ENCODE measurements around the gene SLC9A2.

The SLC9A2 gene

DNA sequence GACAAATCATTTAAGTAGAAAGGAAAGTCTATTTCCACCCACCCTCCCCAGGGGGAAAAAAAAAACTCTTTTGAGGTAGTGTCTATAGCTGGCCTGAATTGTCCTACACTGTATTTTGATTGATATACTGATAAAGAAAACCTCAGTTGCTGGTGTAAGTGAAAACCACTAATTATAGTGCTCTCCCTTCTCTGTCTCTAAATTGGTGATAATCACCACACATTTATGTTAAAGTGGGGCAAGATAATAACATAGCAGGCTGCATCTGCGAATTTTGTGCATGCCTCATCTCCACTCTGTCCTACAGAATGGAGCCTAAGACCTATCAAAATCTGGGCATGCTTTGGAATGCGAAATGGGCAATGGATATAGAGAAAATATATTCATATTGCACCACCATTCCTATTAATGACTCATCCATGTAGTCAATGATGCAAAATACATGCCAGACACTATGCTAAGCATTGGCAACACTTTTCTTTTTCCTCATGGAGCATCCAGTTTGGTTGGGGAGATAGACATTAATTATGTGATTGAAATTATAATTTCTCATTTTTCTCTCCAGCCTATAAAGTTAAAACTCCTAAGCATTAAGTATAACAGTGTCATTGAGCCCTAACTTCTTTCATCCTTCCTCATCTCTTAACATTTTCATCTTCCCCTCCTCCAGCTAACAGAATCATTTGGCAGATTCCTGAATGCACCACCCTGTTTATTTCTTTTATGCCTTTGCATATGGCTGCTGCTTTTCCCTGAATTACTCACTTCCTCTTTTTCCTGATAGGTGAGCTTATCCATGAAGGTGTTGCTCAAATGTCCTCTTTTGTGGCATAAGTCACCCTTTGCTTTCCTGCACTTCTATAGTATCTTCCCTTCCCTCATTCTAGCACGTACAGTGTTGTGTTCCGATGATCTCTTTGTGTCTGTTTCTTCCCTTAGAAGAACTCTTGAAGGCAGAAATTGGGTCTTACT, 58.2 kb downstream of the SLC9A2 start:
- no peak for DNase-seq

DNA sequence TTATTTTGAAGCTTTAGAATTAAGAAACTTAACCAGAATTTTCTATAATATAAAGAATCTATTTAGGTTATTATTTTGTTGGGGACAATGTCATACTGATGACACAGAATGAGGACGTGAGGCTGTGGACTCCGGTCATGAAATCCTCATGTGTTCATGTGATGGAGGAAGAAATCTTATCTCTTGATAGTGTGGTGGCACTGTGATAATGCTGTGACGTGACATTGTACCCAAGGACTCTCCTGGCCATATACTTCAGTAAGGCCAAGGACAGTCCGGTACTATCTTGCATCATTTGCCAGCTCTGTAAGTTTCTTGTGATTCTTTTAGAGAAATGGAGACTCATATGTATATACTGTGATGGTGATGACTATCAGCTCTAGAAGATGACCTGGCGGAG, 59.1 kb downstream of the SLC9A2 start:
- DNase-seq = no peak

DNA sequence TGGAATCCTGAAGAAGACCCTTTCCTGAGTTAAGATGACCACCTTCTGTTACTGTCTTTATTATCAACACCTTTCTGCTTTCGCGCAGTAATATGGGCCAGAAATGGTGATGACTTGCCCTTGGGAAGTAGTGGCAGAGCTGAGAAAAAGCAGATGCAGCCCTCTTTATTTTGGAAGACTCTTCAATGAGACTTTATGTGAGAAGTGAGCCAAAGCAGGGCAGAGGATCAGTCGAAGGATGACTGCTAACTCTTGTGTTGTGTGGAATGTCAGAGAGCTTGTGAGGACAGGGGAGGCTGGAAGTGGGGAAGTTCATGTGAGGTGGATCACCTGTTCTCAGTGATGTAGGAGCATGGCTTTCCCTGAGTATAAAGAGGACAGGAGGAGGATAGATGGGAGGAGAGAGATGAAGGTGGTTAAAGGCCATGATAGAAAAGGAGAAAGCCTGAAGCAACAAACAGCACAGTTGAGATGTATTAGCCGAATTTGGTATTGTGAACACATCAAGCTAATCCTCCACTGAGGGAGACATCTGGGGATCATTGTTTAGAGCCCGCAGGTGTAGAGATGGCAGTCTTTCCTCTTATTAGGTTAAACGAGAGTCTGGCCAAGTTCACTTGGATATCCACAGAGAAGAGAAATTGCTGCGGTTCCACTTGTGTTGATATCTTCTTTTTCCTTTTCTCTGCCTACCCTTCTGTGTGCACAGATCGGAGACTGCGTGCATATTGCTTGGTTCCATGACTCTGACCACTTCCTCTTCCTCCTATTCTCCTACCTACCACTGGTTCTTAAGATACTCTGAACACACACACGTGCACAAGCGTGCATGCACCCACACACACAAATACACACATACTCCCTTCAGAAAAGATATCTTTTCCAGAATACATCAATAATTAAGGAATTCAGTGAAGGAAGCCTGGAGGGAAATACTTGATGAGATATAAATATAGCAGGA, 67.4 kb downstream of the SLC9A2 start:
- DNase-seq = no peak

DNA sequence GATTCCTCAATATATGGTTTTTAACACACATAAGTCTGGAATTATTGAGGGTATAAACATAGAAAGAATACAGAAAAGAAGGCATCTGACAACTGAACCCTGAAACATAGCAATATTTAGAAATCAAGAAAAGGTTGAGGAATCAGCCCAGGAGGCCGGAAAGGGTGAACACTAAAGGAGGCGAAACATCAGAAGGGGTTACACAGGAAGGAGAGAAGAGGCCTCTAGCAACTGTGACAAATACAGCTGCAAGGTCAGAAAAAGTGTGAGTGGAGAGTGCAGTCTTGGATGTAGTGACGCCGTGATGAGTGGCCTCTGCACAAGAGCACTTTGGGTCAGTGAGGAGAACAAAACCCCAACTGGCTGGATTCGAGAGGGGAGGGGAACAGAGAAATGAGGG, 70.7 kb downstream of the SLC9A2 start:
- DNase-seq = no peak

DNA sequence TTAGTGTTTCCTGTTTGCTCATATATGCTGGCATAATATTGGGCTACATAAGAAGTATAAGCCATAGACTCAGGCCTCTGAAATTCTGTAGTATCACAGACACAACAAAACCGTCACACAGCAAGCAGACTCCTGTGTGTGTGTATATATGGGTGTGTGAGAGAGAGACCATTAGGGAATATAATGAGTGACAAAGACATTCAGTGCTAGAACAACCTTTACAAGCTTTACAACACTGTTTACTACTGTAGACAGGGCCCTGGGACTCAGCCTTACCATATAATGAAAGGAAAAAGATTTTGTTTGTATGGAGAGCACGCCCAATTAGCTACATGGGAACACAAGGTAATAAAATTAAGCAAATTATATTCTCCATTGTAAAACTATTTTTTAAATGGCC, 77.1 kb downstream of the SLC9A2 start:
- DNase-seq = no peak

DNA sequence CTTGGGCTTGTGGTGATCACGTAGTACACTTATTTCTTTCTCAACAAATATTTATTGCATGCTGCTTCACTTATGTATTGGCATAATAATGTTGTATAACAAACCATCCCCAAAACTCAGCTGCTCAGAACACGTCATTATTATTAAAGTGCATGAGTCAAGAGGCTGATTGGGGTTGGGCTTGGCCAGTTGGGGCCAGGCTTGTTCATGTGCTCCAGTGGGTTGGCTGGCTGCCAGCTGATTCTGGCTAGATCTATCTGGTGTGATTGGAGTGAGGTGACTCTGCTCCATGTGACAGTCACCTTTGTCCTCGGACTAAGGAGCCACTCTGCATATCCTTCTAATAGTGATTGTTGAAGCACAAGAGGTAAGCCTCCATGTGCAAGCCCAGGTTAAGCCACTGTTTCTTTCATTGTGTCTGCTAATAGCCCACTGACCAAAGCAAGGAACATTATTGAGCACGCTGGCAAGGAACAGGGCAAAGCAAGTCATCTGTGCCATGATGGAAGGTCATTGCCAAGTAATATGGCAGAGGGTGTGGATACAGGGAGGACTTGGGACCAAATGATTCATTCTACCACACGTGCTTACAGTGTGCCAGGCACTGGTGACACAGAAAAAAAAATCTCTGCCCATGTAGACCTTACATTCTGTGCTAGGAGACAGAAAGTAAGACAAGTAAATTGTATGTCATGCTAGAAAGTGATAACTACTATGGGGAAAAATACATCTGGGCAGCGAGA, 79.2 kb downstream of the SLC9A2 start:
- no peak for DNase-seq

DNA sequence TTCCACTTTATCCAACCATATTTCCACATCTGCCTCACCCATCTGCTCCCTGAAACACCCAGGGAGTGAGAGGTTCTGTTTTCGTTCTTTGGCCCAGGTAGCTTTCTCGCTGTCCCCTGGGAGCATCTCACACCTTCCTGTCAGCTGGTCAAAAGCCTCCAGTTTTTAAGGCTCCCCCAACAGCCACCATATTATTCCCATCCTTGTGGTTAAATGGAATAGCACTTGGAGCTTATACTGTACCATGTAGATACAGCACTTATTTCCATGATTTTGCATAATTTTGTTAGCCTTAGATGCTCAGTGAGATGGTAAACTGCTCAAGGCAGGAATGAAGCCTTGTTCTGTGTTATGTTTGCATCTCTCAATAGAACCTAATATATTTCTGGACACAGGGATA, 84.0 kb downstream of the SLC9A2 start:
- DNase-seq = no peak

DNA sequence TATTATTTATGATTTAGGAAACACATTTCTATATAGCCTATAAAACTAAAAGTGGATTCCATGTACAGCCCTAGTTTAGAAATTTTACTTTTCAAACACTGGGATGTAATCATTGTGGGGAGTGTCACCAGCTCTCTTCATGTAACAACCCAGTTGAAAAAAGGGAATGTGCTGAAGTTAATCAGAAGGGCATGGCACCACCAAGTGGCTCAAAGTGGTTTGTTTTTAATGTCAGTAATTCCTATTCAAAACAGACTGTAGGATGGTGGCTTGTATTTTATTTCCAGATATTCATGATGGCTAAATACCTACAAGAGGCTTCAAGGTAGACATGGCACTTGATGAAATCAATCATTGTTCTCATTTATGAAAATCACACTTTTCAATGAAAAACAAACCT, 84.4 kb downstream of the SLC9A2 start:
- no peak for DNase-seq

DNA sequence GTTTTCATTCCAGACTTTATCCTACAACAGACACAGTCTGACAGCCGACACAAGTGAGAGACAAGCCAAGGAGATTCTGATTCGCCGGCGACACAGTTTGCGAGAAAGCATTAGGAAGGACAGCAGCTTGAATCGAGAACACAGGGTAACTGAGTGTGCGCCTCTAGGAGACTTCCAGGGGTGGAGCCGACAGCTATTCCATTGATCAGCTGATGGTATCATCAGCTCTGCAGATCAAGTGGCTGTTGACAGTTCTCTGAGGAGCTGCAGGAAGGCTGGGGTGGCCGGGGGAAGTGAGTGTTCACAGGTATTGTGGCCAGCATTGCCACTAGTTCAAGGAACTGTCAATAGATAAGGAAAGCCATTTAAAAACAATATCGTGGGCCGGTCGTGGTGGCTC, 85.2 kb downstream of the SLC9A2 start:
- DNase-seq = no peak

DNA sequence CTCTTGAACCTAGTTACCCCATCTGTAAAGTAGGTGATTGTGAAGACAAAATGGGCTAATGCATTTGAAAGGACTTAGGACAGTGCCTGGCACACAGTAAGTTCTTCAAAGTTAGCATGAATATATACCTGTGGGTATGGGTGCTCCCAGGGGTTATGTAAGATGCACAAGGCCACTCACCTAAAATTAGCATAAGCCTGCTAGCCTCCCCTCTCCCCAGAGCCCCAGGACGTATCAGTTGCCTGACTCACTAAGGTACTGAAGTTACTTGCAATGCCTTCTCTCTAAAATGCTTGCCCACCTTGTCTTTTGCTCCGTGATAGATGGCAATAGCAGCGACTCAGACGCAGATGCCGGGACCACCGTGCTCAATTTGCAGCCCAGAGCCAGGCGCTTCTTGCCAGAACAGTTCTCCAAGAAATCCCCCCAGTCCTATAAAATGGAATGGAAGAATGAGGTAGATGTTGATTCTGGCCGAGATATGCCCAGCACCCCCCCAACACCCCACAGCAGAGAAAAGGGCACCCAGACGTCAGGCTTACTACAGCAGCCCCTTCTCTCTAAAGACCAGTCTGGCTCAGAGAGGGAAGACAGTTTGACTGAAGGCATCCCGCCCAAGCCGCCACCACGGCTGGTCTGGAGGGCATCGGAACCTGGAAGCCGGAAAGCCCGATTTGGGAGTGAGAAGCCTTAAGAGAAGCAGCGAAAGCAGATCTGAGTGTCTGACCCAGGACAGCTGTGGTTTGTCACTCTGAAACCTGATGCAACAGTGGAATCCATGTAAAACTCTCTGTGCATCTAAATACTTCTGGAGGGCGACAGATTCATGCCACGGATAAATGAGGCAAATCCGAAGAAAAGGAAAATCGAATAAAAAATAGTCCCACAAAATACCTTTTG, 88.7 kb downstream of the SLC9A2 start:
- no peak for DNase-seq

DNA sequence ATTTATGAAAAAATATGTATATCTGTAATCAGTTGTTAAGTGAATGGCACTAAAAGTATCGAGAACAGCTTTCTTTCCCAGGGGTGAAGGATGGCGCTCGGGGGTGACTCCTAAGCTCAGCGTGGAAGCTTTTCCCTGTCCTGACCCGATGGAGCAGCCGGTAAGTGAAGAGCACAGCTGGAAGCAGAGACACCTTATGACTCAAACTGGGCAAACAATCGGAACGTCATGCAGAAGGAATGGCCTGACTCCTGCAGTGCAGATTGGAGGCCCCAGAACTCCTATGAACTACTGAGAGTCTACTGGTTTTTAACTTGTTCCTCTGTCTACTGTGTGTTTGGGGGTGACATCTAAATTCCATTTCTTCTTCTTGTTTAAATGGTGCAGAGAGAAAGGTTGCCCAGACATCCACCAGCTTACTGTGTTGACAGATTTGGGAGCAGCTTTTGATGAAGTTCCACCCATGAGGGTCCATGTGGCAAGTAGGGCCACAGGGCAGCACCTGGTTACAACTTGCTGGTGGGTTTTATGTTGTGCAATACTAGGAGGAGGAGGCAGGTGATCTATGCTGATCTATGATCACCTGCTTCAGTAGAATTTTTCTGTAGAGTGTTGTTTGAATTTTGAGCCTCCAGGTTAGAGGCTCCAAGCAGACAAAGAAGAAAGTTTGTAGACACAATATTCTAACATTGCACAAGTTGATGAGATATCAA, 89.7 kb downstream of the SLC9A2 start:
- no peak for DNase-seq

DNA sequence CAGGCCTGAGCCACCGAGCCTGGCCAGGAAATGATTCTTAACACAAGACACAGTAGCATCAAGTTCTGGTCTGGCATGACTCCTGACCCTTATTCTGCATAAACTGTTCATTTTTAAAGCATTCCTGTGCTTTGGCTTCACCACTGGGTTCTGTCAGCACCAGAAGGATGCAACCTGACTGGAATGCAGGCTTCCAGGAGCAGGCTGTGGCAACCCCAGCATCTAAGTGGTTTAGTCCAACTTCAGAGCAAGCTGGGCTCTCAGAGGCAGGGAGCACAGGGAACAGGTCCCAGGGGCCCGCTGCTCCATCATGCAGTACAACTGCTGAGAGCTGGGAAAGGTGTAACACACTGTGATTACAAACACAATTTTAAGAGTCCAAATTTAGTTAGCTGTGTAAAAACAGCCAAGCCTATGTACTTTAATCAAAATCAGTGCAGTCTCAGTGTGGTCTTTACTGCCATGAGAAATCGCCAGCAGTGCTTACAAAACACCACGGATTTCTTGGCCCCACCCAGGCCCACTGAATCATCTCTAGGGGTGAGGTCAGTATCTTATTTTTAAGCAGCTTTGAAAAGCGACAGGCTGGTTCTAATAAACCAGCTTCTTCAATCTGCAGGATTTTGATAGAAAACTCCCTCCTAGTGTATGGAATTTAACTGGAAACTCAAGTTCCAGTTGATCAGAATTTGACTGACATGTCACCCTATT, 98.1 kb downstream of the SLC9A2 start:
- no peak for DNase-seq

DNA sequence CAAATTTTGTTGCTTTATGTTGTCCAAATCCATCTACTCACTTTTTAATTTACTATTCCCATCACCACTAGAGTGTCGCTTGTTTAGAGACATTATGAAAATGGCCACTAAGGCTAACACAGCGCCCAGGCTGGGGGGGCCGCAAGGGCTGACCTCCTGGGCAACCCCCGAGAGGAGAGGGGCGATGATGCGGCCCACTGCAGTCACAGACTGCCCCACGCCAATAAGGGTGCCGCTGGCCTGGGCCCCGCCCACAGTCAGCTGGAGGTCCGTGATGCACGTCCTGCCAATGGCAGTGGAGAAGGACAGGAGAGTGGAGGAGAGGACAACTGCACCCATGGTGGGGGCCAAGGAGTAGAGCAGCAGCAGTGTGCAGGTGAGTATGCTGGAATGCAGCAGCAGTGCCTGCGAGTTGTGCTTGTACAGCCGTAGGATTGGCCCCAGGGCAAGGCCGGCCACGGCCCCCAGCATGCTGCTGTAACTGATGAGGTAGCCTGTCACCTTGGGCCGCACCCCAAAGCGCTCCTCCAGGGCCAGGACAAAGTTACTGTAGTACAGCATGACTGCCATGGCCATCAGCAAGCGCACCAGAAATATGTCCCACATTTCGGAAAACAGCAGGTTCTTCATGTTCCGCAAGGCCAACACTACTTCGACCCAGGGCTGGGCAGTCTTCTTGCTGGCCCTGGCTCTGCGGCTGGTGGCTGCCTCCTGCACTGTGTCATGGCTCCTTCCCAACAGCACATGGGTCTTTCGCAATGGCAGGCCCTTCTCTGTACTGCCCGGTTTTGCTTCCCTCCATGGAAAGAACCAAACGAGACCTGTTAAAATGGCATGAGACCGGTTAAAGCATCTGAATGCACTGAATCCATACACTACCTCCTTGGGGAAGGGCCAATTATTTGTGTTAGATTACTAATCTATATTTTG, 99.3 kb downstream of the SLC9A2 start:
- DNase-seq = no peak

DNA sequence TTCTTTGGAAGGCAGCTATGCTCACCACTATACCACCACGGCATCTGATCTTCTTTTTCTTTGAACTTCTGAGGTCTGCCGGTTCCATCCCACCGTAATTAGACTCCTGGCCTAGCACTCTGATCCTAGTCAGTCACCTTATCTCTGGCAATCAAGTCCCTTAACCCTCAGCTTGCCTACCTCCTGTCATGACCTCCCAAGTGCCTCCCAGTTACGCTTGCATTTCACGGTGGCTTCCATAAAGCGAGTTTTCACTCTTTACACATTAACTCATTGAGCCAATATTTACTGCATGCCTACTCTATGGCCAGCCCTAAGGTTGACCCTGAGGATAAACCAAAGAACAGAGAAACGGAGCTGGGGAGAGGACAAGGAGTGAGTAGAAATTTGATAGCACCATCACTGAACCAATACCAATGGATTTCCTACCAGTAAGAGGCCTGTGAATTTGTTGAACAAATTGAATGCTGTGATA, 104.7 kb downstream of the SLC9A2 start:
- DNase-seq = no peak

DNA sequence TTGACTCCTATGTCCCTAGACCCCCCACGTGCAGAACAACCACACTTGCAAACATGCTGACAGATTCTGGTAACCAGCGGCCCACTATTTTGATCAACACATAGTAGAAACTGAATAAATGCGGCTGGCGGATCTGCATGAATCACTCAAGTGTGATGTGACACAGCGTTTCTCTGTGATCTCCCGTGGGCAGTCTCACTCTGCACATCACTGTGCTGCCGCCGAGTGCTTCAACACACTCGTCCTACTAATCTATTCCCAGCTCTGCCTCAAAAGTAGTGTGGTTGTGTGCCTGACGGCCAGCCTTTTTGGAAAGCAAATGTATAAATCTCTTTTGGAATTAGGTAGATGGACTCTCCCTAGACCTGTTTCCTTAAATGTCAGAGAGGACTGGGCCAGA, 105.2 kb downstream of the SLC9A2 start:
- no peak for DNase-seq

DNA sequence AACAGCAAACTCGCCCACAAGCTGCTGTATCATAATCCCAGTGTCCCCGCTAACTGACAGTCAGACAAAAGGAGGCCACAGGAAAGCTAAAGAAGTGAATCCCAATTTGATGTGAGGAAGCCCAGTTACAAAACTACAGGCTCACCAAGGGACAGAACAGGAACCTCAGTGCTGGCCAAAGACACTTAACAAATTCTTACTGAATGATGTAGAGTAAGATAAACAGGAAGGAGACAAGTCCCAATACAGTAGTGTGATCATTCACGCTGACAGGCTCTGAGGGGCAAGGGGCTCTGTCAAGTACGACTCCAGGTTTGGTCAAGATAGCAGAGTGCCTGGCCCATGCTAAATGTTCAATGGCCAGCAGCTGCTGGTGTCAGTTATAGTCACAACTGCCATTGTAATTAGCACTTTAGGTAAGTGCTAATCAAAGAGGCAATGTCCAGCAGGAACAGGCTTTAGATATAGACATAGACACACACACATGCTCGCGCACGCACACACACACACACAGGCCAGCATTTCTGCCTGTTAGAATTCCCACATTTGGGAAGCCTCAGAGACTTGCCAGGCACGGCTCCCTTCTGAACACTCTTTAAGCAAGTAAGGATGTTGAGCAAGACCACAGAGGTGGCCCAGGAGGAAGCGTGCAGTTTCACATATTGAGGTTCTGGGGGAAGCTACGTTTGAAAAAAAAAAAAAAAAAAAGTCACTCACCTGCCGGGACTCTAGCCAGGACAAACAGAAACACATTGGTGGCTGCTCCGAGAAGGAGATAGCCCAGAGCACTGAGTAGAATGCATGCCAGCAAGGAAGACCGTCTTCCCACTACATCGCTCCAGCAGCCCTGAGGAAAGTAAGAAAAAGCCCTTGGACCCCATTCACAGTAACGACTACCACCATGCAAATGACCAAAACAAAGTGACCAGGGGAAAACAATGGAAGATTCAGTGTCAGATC, 107.1 kb downstream of the SLC9A2 start:
- DNase-seq = no peak

DNA sequence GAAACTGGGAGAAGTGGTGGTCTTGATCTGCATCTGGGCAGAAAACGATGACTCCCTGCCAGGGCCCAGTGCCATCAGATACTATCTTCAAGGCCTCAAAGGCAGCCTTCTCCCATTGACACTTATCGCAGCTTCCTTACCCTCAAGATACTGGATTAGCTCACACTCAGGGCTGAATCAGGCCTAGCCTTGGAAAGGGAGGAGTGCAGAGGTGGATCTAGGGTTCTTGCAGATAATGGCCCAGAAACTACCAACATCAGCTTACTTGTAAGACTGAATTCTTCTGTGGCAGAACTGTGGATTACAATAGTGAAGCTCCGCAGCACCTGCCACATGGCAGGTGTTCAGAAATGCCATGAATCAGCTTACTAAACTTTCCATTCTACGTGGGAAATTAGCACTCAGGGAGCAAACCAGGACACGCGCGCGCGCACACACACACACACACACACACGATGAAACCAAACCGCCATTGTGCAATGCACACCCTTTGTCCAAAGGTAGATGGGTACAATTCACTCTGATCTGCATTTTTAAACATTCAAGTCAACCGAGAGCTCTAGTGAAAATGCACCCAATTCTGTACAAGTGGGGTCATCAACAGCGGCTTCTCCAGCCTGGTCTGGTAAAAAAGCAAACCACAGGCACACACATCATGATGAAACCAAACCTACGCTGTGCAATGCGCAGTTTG, 116.2 kb downstream of the SLC9A2 start:
- no peak for DNase-seq

DNA sequence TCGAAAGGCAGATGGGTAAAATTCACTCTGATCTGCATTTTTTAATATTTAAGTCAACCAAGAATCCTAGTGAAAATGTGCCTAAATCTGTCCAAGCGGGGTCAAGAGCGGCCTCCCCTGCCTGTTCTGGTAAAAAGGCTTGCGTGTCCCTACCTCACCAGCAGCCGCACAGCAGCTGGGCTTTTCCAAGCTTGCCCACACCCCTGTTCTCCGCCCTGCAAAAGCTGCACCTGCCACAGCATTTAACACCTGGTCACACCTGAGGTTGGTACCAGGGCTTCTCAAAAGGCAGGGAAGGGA, 116.7 kb downstream of the SLC9A2 start:
- DNase-seq = no peak
